Measurements from ENCODE around the gene UPF1.

DNA sequence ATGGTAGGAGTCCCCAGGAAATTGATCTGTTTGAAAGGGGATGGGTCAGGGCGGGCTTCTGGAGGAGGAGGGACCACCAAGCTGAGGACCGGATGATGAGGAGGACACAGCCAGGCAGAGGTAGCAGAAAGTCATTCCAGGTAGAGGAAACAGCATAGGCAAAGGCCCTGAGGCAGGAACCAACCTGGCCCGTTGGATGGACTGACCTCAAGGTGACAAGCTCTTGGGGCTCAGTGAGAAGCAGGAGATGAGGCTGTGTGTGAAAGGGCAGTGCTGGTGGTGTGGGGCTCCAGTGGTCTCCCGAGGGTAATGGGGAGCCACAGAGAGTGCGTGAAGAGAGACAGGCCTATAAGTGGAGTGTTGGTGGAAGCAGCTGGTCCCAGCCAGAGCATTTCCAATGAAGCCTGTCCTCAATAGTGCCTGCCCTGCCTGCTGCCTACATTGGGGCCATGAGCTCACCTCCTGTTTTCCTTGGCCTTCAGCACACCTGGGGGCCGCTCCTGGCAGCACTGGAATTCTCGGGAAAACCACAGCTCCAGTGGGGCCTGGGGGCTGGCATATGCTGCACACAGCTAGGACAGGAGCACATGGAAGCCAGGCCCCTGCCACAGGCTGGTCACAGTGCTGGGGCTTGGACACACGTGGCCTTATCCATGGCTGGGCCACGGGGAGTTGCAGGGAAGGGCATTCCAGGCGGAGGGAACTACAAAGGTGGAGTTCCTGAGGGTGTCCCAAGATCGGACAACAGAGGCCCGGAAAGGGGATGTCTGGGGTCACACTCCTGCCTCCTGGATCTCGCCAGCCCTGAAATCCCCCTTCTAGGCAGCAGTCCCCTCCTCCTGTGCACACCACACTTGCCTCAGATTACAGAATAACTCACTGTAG lies 38.4 kb upstream of the UPF1 start:
- TF ChIP-seq POLR2AphosphoS5 (IDR thresholded peaks at IDR 0.05; ENCODE audit: low read depth), result no peak
- TF ChIP-seq, protein P1, sequence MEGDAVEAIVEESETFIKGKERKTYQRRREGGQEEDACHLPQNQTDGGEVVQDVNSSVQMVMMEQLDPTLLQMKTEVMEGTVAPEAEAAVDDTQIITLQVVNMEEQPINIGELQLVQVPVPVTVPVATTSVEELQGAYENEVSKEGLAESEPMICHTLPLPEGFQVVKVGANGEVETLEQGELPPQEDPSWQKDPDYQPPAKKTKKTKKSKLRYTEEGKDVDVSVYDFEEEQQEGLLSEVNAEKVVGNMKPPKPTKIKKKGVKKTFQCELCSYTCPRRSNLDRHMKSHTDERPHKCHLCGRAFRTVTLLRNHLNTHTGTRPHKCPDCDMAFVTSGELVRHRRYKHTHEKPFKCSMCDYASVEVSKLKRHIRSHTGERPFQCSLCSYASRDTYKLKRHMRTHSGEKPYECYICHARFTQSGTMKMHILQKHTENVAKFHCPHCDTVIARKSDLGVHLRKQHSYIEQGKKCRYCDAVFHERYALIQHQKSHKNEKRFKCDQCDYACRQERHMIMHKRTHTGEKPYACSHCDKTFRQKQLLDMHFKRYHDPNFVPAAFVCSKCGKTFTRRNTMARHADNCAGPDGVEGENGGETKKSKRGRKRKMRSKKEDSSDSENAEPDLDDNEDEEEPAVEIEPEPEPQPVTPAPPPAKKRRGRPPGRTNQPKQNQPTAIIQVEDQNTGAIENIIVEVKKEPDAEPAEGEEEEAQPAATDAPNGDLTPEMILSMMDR (IDR thresholded peaks at IDR 0.05; ENCODE audit: insufficient read depth, low read length), result no peak
- TF ChIP-seq, protein P2, sequence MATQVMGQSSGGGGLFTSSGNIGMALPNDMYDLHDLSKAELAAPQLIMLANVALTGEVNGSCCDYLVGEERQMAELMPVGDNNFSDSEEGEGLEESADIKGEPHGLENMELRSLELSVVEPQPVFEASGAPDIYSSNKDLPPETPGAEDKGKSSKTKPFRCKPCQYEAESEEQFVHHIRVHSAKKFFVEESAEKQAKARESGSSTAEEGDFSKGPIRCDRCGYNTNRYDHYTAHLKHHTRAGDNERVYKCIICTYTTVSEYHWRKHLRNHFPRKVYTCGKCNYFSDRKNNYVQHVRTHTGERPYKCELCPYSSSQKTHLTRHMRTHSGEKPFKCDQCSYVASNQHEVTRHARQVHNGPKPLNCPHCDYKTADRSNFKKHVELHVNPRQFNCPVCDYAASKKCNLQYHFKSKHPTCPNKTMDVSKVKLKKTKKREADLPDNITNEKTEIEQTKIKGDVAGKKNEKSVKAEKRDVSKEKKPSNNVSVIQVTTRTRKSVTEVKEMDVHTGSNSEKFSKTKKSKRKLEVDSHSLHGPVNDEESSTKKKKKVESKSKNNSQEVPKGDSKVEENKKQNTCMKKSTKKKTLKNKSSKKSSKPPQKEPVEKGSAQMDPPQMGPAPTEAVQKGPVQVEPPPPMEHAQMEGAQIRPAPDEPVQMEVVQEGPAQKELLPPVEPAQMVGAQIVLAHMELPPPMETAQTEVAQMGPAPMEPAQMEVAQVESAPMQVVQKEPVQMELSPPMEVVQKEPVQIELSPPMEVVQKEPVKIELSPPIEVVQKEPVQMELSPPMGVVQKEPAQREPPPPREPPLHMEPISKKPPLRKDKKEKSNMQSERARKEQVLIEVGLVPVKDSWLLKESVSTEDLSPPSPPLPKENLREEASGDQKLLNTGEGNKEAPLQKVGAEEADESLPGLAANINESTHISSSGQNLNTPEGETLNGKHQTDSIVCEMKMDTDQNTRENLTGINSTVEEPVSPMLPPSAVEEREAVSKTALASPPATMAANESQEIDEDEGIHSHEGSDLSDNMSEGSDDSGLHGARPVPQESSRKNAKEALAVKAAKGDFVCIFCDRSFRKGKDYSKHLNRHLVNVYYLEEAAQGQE (IDR thresholded peaks at IDR 0.05; ENCODE audit: insufficient replicate concordance, low read depth), result no peak
- TF ChIP-seq GABPA (IDR thresholded peaks at IDR 0.05; ENCODE audit: low read depth), result no peak
- no peak for TF ChIP-seq SPI1 (IDR thresholded peaks at IDR 0.05; ENCODE audit: borderline replicate concordance, low read depth)

Data from HL-60 (cell line).